Ascending aorta (tissue), 2 donors: Measurements from ENCODE around the gene TBX4. TPM values are rescaled to one million over a fixed set of nuclear protein-coding genes. Genes with fewer than 3 reads are reported as not detected.
A peak's percentile ranks its signal among the peaks of the same experiment; 100 is the strongest.

Experiments used
- DNase-seq, 2 donors: peaks; one replicate each; pipeline ENCODE4 v3.0.0-alpha.2; 2019; ENCODE audit warnings: low spot score in 2 of 2
- H3K27ac ChIP-seq, 2 donors: fragments of 200-600 bp; sonication (generic); one replicate each; pipeline ENCODE4 v1.5.1; 2016 to 2017; ENCODE audit warnings: mild to moderate bottlenecking in 1 of 2
- H3K27me3 ChIP-seq: fragments of 200-600 bp; sonication (generic); one replicate; pipeline ENCODE4 v1.5.1; 2017
- H3K36me3 ChIP-seq, 2 donors: fragments of 200-600 bp; sonication (generic); one replicate each; pipeline ENCODE4 v1.5.1; 2016
- H3K4me1 ChIP-seq, 2 donors: fragments of 200-600 bp; sonication (generic); one replicate each; pipeline ENCODE4 v1.5.1; 2016 to 2017; ENCODE audit warnings: mild to moderate bottlenecking in 1 of 2
- H3K4me3 ChIP-seq, 2 donors: fragments of 200-600 bp; sonication (generic); one replicate each; pipeline ENCODE4 v1.5.1; 2016 to 2017; ENCODE audit warnings: mild to moderate bottlenecking in 1 of 2
- H3K9me3 ChIP-seq, 2 donors: fragments of 200-600 bp; sonication (generic); one replicate each; pipeline ENCODE4 v1.5.1; 2016
- intact Hi-C: fragments of 100-400 bp; cut with DNase I; formaldehyde crosslinking; loops from one replicate; pipeline ENCODE4 v1.15.1; 2023
- total RNA-seq: library from RNA; depleted of rRNA; stranded (reverse); fragments of >200 nt; gene quantifications from one replicate; pipeline ENCODE4 v1.1.0, GENCODE V29; 2016
- TF ChIP-seq, protein P1 (sequence below), 3 experiments: fragments of 200-600 bp in 2 of 3; fragments of 450-650 bp in 1 of 3; sonication (generic) in 2 of 3; IDR thresholded peaks; one replicate each; pipeline ENCODE4 v1.5.1; 2016 to 2019; ENCODE audit warnings: antibody characterized with exemption in 3 of 3, mild to moderate bottlenecking in 1 of 3, moderate library complexity in 1 of 3

Gene TBX4
- total RNA-seq, 1 donor from 2014 or later: not detected

DNA sequence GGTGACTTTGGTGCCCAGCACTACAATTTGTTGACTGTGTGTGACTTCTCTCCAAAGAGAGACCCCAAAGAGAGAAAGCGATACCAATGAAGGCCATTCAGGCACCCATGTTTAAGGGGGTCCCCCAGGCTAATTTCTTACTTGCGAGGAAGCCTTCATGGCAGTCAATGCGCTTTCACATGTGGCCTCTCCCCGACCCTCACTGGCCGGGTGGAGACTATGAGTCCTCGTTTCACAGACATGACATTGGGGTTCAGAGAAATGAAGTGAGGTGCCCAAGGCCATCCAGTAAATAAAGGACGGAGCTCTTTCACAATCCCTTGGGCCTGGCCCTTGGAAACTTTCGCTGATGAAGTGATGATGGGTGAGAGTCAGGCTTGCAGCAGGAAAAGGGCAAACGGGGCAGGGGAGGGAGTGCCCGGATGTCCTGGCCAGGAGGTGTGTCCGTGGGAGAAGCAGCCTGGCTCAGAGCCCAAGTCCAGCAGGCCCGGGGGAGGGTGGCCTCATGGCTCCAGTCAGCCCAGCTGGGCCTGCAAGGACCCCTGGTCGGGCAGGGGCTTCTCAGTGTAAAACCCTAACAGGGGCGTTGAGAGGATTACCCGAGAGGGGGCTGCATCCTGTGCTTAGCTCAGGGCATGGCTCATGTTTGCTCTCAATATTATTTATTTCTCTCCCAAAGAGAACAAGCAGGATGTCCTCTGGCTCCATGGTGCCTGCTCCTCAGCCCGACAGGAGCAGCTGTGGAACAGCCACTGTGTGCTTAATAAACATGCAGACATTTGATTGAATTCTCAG, 37.9 kb upstream of the TBX4 start:
- H3K27ac ChIP-seq: peak overlapping the region in 1 of 2 donors; percentile 82
- no peak overlapping the region for H3K4me3 ChIP-seq
- H3K27me3 ChIP-seq: no peaks in the 10 kb centered on the region
- no peaks in the 10 kb centered on the region for H3K36me3 ChIP-seq
- DNase-seq: peak; percentile 8 to 60
- peaks cover 9 to 27% of the 10 kb centered on the region in 2 donors for H3K4me1 ChIP-seq
- TF ChIP-seq, protein P1, sequence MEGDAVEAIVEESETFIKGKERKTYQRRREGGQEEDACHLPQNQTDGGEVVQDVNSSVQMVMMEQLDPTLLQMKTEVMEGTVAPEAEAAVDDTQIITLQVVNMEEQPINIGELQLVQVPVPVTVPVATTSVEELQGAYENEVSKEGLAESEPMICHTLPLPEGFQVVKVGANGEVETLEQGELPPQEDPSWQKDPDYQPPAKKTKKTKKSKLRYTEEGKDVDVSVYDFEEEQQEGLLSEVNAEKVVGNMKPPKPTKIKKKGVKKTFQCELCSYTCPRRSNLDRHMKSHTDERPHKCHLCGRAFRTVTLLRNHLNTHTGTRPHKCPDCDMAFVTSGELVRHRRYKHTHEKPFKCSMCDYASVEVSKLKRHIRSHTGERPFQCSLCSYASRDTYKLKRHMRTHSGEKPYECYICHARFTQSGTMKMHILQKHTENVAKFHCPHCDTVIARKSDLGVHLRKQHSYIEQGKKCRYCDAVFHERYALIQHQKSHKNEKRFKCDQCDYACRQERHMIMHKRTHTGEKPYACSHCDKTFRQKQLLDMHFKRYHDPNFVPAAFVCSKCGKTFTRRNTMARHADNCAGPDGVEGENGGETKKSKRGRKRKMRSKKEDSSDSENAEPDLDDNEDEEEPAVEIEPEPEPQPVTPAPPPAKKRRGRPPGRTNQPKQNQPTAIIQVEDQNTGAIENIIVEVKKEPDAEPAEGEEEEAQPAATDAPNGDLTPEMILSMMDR (IDR thresholded peaks at IDR 0.05): no peak
- intact Hi-C loops: loop anchor here (5.0 to 10.0 kb wide), 4 partner anchors 512 to 1022 kb away; partner anchors contain the start of genes APPBP2, PPM1D and USP32
- H3K9me3 ChIP-seq: no peaks in the 10 kb centered on the region

DNA sequence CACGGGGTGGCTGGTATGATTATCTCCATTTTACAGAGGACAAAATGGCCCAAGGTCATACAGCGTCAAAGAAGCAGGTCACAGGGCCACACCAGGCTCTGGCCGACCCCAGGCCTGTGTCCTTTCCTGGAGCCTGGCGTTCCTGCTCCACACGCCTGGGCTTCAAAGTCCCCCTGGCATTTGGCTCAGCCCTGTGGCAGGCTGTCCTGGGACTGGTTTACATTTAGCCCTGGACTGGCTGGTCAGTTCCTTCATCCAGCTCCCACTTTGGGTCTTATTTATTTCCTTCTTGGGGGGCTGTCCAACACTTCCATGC, 37.3 kb upstream of the TBX4 start:
- intact Hi-C loops: loop anchor here (5.0 to 10.0 kb wide), 4 partner anchors 513 to 1023 kb away; partner anchors contain the start of genes APPBP2, PPM1D and USP32
- Histone ChIP-seq H3K36me3 (no peaks in the 10 kb centered on the region), H3K27ac (peak overlapping the region in 1 of 2 donors; percentile 82), H3K4me3 (no peak overlapping the region), H3K4me1 (peaks cover 9 to 24% of the 10 kb centered on the region in 2 donors), H3K27me3 (no peaks in the 10 kb centered on the region), H3K9me3 (no peaks in the 10 kb centered on the region)
- TF ChIP-seq, protein P1 (IDR thresholded peaks at IDR 0.05): no peak
- DNase-seq: no peak

DNA sequence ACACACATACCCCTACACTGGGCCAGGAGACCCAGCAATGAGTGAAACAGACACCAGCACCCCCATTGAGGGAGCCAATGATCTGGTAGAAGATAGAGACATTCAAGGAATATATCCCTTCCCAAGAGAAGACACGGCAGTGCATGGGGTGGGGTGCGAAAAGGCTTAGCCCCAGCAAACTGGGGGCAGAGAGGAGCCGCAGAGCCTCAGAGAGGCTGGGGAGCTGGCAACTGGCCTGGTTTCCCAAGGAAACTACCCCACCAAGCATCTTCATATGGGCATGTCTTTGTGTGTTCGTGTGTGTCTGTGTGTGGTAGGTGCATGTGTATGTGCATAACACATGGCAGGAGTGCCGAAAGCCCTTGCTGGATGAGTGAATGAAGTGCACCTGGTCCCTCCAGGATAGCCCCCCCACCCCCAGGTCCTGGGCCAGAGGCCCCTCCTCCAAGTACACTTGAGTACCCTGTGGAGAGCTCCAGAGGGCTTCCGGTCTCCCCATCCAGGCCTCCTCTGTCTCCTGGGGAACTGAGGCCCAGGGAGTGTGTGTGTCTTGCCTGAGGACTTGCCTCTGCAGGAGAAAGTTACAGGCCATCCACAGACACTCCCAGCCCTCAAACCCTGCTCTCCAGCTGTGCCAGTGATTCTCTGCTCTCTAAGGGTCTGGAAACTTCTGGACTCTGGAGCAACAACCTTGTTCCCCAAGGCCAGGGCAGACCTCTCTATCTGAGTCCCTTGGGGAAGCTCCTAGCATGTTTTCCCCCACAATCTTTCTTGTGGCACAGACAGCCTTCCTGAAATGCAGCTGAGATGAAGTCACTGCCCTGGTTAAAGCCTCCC, 36.6 kb upstream of the TBX4 start:
- TF ChIP-seq, protein P1 (IDR thresholded peaks at IDR 0.05): no peak
- H3K27me3 ChIP-seq: no peaks in the 10 kb centered on the region
- DNase-seq: no peak

DNA sequence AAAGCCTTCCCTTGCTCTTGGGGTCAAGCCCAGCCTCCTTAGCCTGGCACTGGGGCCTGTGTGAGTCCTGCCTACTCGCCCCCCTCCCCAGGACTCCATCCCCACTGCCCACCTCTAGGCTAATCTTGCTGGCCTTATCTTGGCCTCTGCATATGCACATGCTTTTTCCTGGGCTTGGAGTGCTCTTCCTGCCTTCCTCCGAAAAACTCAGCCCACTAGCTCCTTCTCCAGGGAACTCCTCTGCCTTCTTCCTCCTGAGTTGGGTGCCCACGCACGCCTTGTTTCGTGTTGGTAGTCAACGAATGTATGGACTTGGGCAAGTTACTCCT, 36.0 kb upstream of the TBX4 start:
- Histone ChIP-seq H3K9me3 (no peaks in the 10 kb centered on the region), H3K4me3 (peak overlapping the region; percentile 25 to 52), H3K27me3 (no peaks in the 10 kb centered on the region), H3K36me3 (no peaks in the 10 kb centered on the region), H3K27ac (peak overlapping the region; percentile 80 to 82), H3K4me1 (peaks cover 9 to 22% of the 10 kb centered on the region in 2 donors)
- intact Hi-C loops: loop anchor here (2.0 to 10.0 kb wide), 2 partner anchors 421 to 891 kb away; partner anchors contain the start of gene APPBP2
- TF ChIP-seq, protein P1 (IDR thresholded peaks at IDR 0.05): no peak
- DNase-seq: no peak

More for the DNA sequence above, 36.6 kb upstream of the TBX4 start:
- Histone ChIP-seq H3K27ac (peak overlapping the region; percentile 80 to 82), H3K9me3 (no peaks in the 10 kb centered on the region), H3K36me3 (no peaks in the 10 kb centered on the region), H3K4me1 (peaks cover 9 to 22% of the 10 kb centered on the region in 2 donors), H3K4me3 (no peak overlapping the region)
- intact Hi-C loops: loop anchor here (2.0 to 10.0 kb wide), 2 partner anchors 421 to 891 kb away; partner anchors contain the start of gene APPBP2

DNA sequence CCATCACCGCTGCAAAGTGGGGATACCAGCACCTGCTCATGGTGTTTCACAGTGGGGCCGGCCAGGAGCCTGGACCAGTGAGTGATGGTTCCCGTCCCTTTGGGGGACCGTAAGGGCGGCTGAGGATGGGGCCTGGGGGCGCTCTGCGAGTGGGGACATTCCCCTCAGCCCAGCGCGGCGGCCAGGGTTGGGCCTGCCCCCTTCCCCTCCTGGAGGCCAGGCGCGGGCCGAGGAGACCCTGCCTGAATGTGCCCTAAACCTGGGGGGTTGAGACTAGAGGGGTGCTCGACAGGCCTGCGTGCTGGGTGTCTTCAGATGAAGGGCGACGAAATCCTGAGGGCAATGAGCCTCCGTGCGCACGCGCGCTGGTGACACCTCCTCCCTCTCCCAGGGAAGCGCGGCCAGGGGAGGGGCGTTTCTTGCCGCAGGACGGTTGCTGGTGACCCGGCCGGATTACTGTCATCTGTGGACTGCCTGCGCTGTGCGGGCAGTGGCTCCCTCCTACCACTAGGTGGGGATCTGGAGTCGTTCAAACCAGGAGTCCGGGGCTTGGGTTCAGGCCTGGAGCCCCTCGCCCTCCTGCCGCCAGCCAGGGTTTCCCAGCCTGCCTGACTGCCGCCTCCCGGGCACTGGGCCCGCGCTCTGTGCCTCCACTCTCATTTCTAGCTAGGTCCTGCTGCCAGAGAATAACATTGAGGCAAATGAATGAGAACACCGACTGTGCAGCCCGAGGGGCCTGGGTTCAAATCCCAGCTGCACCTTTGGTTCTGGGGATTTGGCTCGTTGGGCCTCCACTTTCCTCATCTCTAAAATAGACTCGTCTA, 35.5 kb upstream of the TBX4 start:
- H3K9me3 ChIP-seq: no peaks in the 10 kb centered on the region
- H3K27ac ChIP-seq: peak overlapping the region; percentile 80 to 82
- peak in 1 of 2 donors; percentile 93 for DNase-seq
- H3K36me3 ChIP-seq: no peaks in the 10 kb centered on the region
- H3K27me3 ChIP-seq: no peaks in the 10 kb centered on the region
- intact Hi-C loops: loop anchor here (1.0 to 10.0 kb wide), 3 partner anchors 135 to 892 kb away; partner anchors contain the start of gene APPBP2
- peak overlapping the region; percentile 25 to 52 for H3K4me3 ChIP-seq
- peaks cover 9 to 22% of the 10 kb centered on the region in 2 donors for H3K4me1 ChIP-seq
- TF ChIP-seq, protein P1 (IDR thresholded peaks at IDR 0.05): peak; percentile 89 to 96 (median 92)
